GM23338 (cell line): ENCODE data around the gene GNAI2. TPM values are rescaled to one million over a fixed set of nuclear protein-coding genes. Genes with fewer than 3 reads are reported as not detected.

Source experiments
- ATAC-seq: fragments of 200-7000 bp; cut with Tn5 transposase; 3 replicates; pipeline ENCODE4 v1.9.1; 2020
- DNase-seq: peaks from one replicate; pipeline ENCODE4 v3.0.0-alpha.2; 2015; ENCODE audit warnings: low spot score
- H2AFZ ChIP-seq: fragments of 200-600 bp; sonication (generic); 2 replicates; pipeline ENCODE4 v1.8.0; 2016; ENCODE audit warnings: antibody characterized with exemption, mild to moderate bottlenecking, moderate library complexity
- H3F3A ChIP-seq: fragments of 200-600 bp; sonication (generic); replicated peaks from 2 replicates; pipeline ENCODE4 v1.8.0; 2017; ENCODE audit warnings: antibody characterized with exemption, mixed run types, low read depth
- H3K27ac ChIP-seq: fragments of 200-600 bp; sonication (generic); 2 replicates; pipeline ENCODE4 v1.6.1; 2016; ENCODE audit warnings: low read depth
- H3K27me3 ChIP-seq: fragments of 200-600 bp; sonication (generic); 2 replicates; pipeline ENCODE4 v1.8.0; 2016; ENCODE audit warnings: mild to moderate bottlenecking, mixed run types, moderate library complexity; ENCODE audit not compliant: insufficient read depth
- H3K36me3 ChIP-seq: fragments of 200-600 bp; sonication (generic); 2 replicates; pipeline ENCODE4 v1.8.0; 2016; ENCODE audit warnings: mild to moderate bottlenecking; ENCODE audit not compliant: insufficient read depth
- H3K4me1 ChIP-seq: fragments of 200-600 bp; sonication (generic); 2 replicates; pipeline ENCODE4 v1.8.0; 2016; ENCODE audit warnings: mild to moderate bottlenecking, moderate library complexity; ENCODE audit not compliant: insufficient read depth
- H3K4me2 ChIP-seq: fragments of 200-600 bp; sonication (generic); 2 replicates; pipeline ENCODE4 v1.7.1; 2017; ENCODE audit warnings: mixed run types
- H3K4me3 ChIP-seq: fragments of 200-600 bp; sonication (generic); 2 replicates; pipeline ENCODE4 v1.6.1; 2016; ENCODE audit warnings: mixed run types
- H3K79me2 ChIP-seq: fragments of 200-600 bp; sonication (generic); replicated peaks from 2 replicates; pipeline ENCODE4 v1.8.0; 2017; ENCODE audit warnings: mild to moderate bottlenecking; ENCODE audit not compliant: insufficient read depth
- H3K9me2 ChIP-seq: fragments of 200-600 bp; sonication (generic); 2 replicates; pipeline ENCODE4 v1.8.0; 2017; ENCODE audit not compliant: insufficient read depth
- H4K20me1 ChIP-seq: fragments of 200-600 bp; sonication (generic); replicated peaks from 2 replicates; pipeline ENCODE4 v1.8.0; 2017; ENCODE audit warnings: mild to moderate bottlenecking; ENCODE audit not compliant: insufficient read depth
- H3K27ac Mint-ChIP-seq: 2 replicates; pipeline ENCODE4 v1.8.0; 2020; ENCODE audit warnings: inconsistent platforms, mild to moderate bottlenecking, moderate library complexity, mixed read lengths
- H3K27me3 Mint-ChIP-seq: 3 replicates; pipeline ENCODE4 v1.8.0; 2022; ENCODE audit warnings: low read depth, mild to moderate bottlenecking, moderate library complexity, mixed read lengths, inconsistent platforms; ENCODE audit not compliant: insufficient read depth, poor library complexity
- H3K36me3 Mint-ChIP-seq: 3 replicates; pipeline ENCODE4 v1.8.0; 2021; ENCODE audit warnings: low read depth, mild to moderate bottlenecking, inconsistent platforms, moderate library complexity, mixed read lengths
- H3K4me1 Mint-ChIP-seq: 3 replicates; pipeline ENCODE4 v1.8.0; 2020; ENCODE audit warnings: mild to moderate bottlenecking, inconsistent platforms, mixed read lengths
- H3K4me3 Mint-ChIP-seq: 3 replicates; pipeline ENCODE4 v1.8.0; 2021; ENCODE audit warnings: moderate library complexity, mild to moderate bottlenecking, inconsistent platforms, mixed read lengths
- H3K9me3 Mint-ChIP-seq: 3 replicates; pipeline ENCODE4 v1.8.0; 2020; ENCODE audit warnings: moderate library complexity, mild to moderate bottlenecking, inconsistent platforms, mixed read lengths
- CREB1 ChIP-seq: fragments of 250-450 bp; sonication (Bioruptor Pico); IDR thresholded peaks from 2 replicates; pipeline ENCODE4 v1.5.0; 2020; ENCODE audit warnings: low read depth, mild to moderate bottlenecking, moderate library complexity
- CTCF ChIP-seq, 2 experiments: fragments of 200-600 bp in 1 of 2; sonication (generic) in 1 of 2; conservative IDR thresholded peaks; 2 replicates each; pipeline versions ENCODE4 v1.5.1 to v1.6.1; 2016 to 2017; ENCODE audit warnings: antibody characterized with exemption in 2 of 2, low read depth in 2 of 2, mild to moderate bottlenecking in 2 of 2, moderate library complexity in 1 of 2
- EZH2 ChIP-seq: fragments of 200-600 bp; sonication (generic); IDR thresholded peaks from one replicate; pipeline ENCODE4 v1.8.0; 2017; ENCODE audit warnings: antibody characterized with exemption, mild to moderate bottlenecking, low read depth; ENCODE audit not compliant: unreplicated experiment
- EZH2phosphoT487 ChIP-seq: fragments of 200-600 bp; sonication (generic); IDR thresholded peaks from one replicate; pipeline ENCODE4 v1.8.1; 2018; ENCODE audit warnings: antibody characterized with exemption; ENCODE audit not compliant: unreplicated experiment
- JUNB ChIP-seq: IDR thresholded peaks from one replicate; pipeline ENCODE4 v1.6.1; 2016; ENCODE audit warnings: antibody characterized with exemption; ENCODE audit not compliant: unreplicated experiment
- NANOG ChIP-seq: IDR thresholded peaks from 2 replicates; pipeline ENCODE4 v1.6.1; 2016; ENCODE audit warnings: antibody characterized with exemption, borderline replicate concordance
- POLR2AphosphoS5 ChIP-seq: IDR thresholded peaks from 2 replicates; pipeline ENCODE4 v1.6.1; 2016; ENCODE audit warnings: antibody characterized with exemption, low read depth
- REST ChIP-seq: IDR thresholded peaks from one replicate; pipeline ENCODE4 v1.6.1; 2018; ENCODE audit warnings: antibody characterized with exemption; ENCODE audit not compliant: unreplicated experiment
- STAT1 ChIP-seq: IDR thresholded peaks from one replicate; pipeline ENCODE4 v1.6.1; 2016; ENCODE audit warnings: antibody characterized with exemption; ENCODE audit not compliant: unreplicated experiment
- ZNF114 ChIP-seq: fragments of 250-450 bp; sonication (Bioruptor Pico); IDR thresholded peaks from 2 replicates; pipeline ENCODE4 v1.5.0; 2020; ENCODE audit warnings: mild to moderate bottlenecking, moderate library complexity
- ZNF331 ChIP-seq: fragments of 250-450 bp; sonication (Bioruptor Pico); IDR thresholded peaks from 2 replicates; pipeline ENCODE4 v1.5.0; 2020; ENCODE audit warnings: low read depth, mild to moderate bottlenecking, moderate library complexity
- polyA plus RNA-seq: library from polyadenylated mRNA; unstranded; fragments of >200 nt; fragmentation: Nextera tagmentation; extraction: Ambion mirVana; gene quantifications from 2 replicates; pipeline ENCODE4 v1.2.1, GENCODE V29; 2016
- total RNA-seq: library from RNA; depleted of rRNA; stranded (reverse); fragments of >200 nt; shearing (Covaris generic); gene quantifications from 2 replicates; pipeline ENCODE4 v1.2.3, GENCODE V29; 2014
- TF ChIP-seq, protein P1 (sequence below): IDR thresholded peaks from 2 replicates; pipeline ENCODE4 v1.6.1; 2016; ENCODE audit warnings: antibody characterized with exemption
- TF ChIP-seq, protein P2 (sequence below): fragments of 250-450 bp; sonication (Bioruptor Pico); IDR thresholded peaks from 2 replicates; pipeline ENCODE4 v1.5.0; 2020; ENCODE audit warnings: mild to moderate bottlenecking, moderate library complexity

Gene GNAI2
- total and polyA plus RNA-seq, 2 experiments from 2014 or later: 138 to 153 TPM

DNA sequence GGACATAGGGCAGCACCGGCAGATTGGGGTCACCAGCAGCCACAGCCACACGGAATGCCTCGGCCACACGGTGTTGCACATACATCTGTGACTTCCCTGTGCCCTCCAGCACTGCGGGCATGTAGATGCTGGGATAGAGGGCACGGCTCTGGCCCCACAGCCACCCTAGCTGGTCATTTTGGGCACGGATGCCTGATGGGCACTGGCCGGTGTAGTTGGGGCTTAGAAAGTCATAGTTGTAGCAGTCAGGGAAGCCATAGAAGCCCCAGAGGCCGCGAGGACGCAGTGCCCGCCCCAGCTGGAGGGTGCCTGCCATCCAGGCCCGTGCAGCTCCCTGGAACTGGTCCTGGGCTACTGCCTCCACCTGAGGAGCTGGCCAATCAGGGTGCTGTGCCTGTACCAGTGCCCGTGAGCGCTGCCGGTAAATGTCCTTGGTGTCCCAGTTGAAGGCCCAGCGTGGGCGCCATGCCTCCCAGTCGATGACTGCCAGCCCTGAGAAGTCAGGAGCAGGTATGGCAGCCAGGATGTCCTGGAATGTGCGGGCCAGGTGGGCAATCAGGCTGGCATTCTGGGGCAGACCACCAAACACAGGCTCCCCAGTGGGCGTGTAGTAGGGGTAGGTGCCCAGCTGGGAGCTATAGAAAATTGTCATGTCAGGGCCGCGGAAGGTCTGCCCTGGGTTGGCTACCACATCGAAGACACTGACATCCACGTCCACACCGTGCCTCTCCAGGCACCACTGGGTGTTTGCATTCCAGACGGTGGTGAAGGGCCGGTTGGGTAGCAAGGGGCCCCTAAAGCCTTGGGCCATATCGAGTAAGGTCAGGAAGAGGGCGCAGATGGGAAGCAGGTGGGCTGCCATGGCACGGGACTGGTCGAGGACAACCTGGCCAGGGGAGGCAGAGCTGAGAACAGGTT, 66.3 kb downstream of the GNAI2 start:
- no peaks in the 10 kb centered on the region for H4K20me1 ChIP-seq
- peak overlapping the region; percentile 74 for H3K4me2 ChIP-seq
- H3K36me3 Mint-ChIP-seq: peaks cover 12% of the 10 kb centered on the region; the same call in 1 of the 3 replicates
- H3K4me3 ChIP-seq: no peak overlapping the region; the same call in 1 of the 2 replicates
- no peak for DNase-seq
- H3K27ac Mint-ChIP-seq: no peak overlapping the region
- no peak overlapping the region for H2AFZ ChIP-seq
- no peaks in the 10 kb centered on the region for H3K36me3 ChIP-seq
- peaks cover 25% of the 10 kb centered on the region for H3K4me1 ChIP-seq
- H3K27me3 Mint-ChIP-seq: peaks cover 21% of the 10 kb centered on the region
- H3K27ac ChIP-seq: no peak overlapping the region
- H3K9me3 Mint-ChIP-seq: peaks cover 23% of the 10 kb centered on the region
- peaks cover 22% of the 10 kb centered on the region for H3K4me1 Mint-ChIP-seq
- H3K4me3 Mint-ChIP-seq: no peak overlapping the region; the same call in 2 of the 3 replicates
- H3K9me2 ChIP-seq: no peaks in the 10 kb centered on the region
- H3K79me2 ChIP-seq: no peaks in the 10 kb centered on the region
- peaks cover 17% of the 10 kb centered on the region for H3F3A ChIP-seq
- no peak for ATAC-seq
- TF ChIP-seq EZH2 (no peak), ZNF331 (CRISPR knock-in tag) (no peak), CREB1 (CRISPR knock-in tag) (no peak), EZH2phosphoT487 (no peak), STAT1 (no peak), POLR2AphosphoS5 (no peak), JUNB (no peak), NANOG (no peak), REST (no peak), ZNF114 (CRISPR knock-in tag) (no peak), CTCF (conservative IDR thresholded peaks at IDR 0.05; ENCODE audit: low read depth in 2 of 2) (no peak)
- TF ChIP-seq, protein P1, sequence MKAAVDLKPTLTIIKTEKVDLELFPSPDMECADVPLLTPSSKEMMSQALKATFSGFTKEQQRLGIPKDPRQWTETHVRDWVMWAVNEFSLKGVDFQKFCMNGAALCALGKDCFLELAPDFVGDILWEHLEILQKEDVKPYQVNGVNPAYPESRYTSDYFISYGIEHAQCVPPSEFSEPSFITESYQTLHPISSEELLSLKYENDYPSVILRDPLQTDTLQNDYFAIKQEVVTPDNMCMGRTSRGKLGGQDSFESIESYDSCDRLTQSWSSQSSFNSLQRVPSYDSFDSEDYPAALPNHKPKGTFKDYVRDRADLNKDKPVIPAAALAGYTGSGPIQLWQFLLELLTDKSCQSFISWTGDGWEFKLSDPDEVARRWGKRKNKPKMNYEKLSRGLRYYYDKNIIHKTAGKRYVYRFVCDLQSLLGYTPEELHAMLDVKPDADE: no peak
- TF ChIP-seq, protein P2, sequence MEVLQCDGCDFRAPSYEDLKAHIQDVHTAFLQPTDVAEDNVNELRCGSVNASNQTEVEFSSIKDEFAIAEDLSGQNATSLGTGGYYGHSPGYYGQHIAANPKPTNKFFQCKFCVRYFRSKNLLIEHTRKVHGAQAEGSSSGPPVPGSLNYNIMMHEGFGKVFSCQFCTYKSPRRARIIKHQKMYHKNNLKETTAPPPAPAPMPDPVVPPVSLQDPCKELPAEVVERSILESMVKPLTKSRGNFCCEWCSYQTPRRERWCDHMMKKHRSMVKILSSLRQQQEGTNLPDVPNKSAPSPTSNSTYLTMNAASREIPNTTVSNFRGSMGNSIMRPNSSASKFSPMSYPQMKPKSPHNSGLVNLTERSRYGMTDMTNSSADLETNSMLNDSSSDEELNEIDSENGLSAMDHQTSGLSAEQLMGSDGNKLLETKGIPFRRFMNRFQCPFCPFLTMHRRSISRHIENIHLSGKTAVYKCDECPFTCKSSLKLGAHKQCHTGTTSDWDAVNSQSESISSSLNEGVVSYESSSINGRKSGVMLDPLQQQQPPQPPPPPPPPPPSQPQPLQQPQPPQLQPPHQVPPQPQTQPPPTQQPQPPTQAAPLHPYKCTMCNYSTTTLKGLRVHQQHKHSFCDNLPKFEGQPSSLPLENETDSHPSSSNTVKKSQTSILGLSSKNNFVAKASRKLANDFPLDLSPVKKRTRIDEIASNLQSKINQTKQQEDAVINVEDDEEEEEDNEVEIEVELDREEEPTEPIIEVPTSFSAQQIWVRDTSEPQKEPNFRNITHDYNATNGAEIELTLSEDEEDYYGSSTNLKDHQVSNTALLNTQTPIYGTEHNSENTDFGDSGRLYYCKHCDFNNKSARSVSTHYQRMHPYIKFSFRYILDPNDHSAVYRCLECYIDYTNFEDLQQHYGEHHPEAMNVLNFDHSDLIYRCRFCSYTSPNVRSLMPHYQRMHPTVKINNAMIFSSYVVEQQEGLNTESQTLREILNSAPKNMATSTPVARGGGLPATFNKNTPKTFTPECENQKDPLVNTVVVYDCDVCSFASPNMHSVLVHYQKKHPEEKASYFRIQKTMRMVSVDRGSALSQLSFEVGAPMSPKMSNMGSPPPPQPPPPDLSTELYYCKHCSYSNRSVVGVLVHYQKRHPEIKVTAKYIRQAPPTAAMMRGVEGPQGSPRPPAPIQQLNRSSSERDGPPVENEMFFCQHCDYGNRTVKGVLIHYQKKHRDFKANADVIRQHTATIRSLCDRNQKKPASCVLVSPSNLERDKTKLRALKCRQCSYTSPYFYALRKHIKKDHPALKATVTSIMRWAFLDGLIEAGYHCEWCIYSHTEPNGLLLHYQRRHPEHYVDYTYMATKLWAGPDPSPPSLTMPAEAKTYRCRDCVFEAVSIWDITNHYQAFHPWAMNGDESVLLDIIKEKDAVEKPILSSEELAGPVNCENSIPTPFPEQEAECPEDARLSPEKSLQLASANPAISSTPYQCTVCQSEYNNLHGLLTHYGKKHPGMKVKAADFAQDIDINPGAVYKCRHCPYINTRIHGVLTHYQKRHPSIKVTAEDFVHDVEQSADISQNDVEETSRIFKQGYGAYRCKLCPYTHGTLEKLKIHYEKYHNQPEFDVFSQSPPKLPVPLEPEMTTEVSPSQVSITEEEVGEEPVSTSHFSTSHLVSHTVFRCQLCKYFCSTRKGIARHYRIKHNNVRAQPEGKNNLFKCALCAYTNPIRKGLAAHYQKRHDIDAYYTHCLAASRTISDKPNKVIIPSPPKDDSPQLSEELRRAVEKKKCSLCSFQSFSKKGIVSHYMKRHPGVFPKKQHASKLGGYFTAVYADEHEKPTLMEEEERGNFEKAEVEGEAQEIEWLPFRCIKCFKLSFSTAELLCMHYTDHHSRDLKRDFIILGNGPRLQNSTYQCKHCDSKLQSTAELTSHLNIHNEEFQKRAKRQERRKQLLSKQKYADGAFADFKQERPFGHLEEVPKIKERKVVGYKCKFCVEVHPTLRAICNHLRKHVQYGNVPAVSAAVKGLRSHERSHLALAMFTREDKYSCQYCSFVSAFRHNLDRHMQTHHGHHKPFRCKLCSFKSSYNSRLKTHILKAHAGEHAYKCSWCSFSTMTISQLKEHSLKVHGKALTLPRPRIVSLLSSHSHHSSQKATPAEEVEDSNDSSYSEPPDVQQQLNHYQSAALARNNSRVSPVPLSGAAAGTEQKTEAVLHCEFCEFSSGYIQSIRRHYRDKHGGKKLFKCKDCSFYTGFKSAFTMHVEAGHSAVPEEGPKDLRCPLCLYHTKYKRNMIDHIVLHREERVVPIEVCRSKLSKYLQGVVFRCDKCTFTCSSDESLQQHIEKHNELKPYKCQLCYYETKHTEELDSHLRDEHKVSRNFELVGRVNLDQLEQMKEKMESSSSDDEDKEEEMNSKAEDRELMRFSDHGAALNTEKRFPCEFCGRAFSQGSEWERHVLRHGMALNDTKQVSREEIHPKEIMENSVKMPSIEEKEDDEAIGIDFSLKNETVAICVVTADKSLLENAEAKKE (CRISPR knock-in tag): no peak
- no peaks in the 10 kb centered on the region for H3K27me3 ChIP-seq
